Ishikawa (cell line): ENCODE measurements around the gene PHKG2.

Source experiments
- MAX ChIP-seq: IDR thresholded peaks from 2 replicates; pipeline ENCODE4 v1.6.1; 2012
- REST ChIP-seq: IDR thresholded peaks from 2 replicates; pipeline ENCODE4 v1.6.1; 2012; ENCODE audit warnings: low read depth, mild to moderate bottlenecking
- TCF12 ChIP-seq: IDR thresholded peaks from 2 replicates; pipeline ENCODE4 v1.6.1; 2012; ENCODE audit warnings: low read depth

- TF ChIP-seq TCF12 (no peak), MAX (no peak), REST (no peak)
These were observed 47.7 kb upstream of the PHKG2 start for GRCh38 chr16:30700491-30700890.
